Measurements from ENCODE around the gene ATP6V1G3.

ATP6V1G3 gene

GRCh38 chr1:198535631-198536030, 4.8 kb downstream of the ATP6V1G3 start:
- Histone ChIP-seq H3K4me2 (ENCODE audit: low read length) (peak overlapping the region; percentile 78), H3K27me3 (ENCODE audit: insufficient read depth, low read length) (no peaks in the 10 kb centered on the region), H3K79me2 (ENCODE audit: insufficient read depth, low read length) (peaks cover 3% of the 10 kb centered on the region; the same call in 1 of the 2 replicates), H3K4me1 (ENCODE audit: insufficient read depth, low read length, severe bottlenecking) (peaks cover 76% of the 10 kb centered on the region), H3K9me3 (ENCODE audit: low read length) (no peaks in the 10 kb centered on the region), H3K27ac (ENCODE audit: low read depth, low read length, poor library complexity, severe bottlenecking) (peak overlapping the region; percentile 92), H3K4me3 (ENCODE audit: low read depth, low read length, poor library complexity, severe bottlenecking) (peak overlapping the region; percentile 60), H3K9me2 (ENCODE audit: low read depth, low read length) (no peaks in the 10 kb centered on the region), H3K9ac (ENCODE audit: low read length) (peak overlapping the region; percentile 71), H4K20me1 (ENCODE audit: insufficient read depth, low read length) (no peaks in the 10 kb centered on the region), H3K36me3 (ENCODE audit: insufficient read depth, low read length) (no peaks in the 10 kb centered on the region), H2AFZ (ENCODE audit: low read length) (no peak overlapping the region), H3F3A (ENCODE audit: insufficient read depth, low read length) (no peaks in the 10 kb centered on the region)
- TF ChIP-seq CTCF (IDR thresholded peaks at IDR 0.05; ENCODE audit: low read length) (no peak), EZH2 (IDR thresholded peaks at IDR 0.05; ENCODE audit: borderline replicate concordance, low read length) (no peak)

GRCh38 chr1:198534548-198535418, 5.7 kb downstream of the ATP6V1G3 start:
- H3K9ac ChIP-seq (ENCODE audit: low read length): peak overlapping the region; percentile 71
- peak overlapping the region; percentile 92 for H3K27ac ChIP-seq (ENCODE audit: low read depth, low read length, poor library complexity, severe bottlenecking)
- TF ChIP-seq EZH2 (IDR thresholded peaks at IDR 0.05; ENCODE audit: borderline replicate concordance, low read length) (no peak), CTCF (IDR thresholded peaks at IDR 0.05; ENCODE audit: low read length) (no peak)
- no peaks in the 10 kb centered on the region for H3K9me2 ChIP-seq (ENCODE audit: low read depth, low read length)
- peaks cover 3% of the 10 kb centered on the region; the same call in 1 of the 2 replicates for H3K79me2 ChIP-seq (ENCODE audit: insufficient read depth, low read length)
- H3F3A ChIP-seq (ENCODE audit: insufficient read depth, low read length): no peaks in the 10 kb centered on the region
- peak overlapping the region; percentile 86 for H2AFZ ChIP-seq (ENCODE audit: low read length)
- no peaks in the 10 kb centered on the region for H3K27me3 ChIP-seq (ENCODE audit: insufficient read depth, low read length)
- H4K20me1 ChIP-seq (ENCODE audit: insufficient read depth, low read length): no peaks in the 10 kb centered on the region
- peak overlapping the region; percentile 78 for H3K4me2 ChIP-seq (ENCODE audit: low read length)
- H3K9me3 ChIP-seq (ENCODE audit: low read length): no peaks in the 10 kb centered on the region
- peak overlapping the region; percentile 60 for H3K4me3 ChIP-seq (ENCODE audit: low read depth, low read length, poor library complexity, severe bottlenecking)
- peaks cover 76% of the 10 kb centered on the region for H3K4me1 ChIP-seq (ENCODE audit: insufficient read depth, low read length, severe bottlenecking)
- H3K36me3 ChIP-seq (ENCODE audit: insufficient read depth, low read length): no peaks in the 10 kb centered on the region

GRCh38 chr1:198531891-198532290, 8.6 kb downstream of the ATP6V1G3 start:
- Histone ChIP-seq H3F3A (ENCODE audit: insufficient read depth, low read length) (no peaks in the 10 kb centered on the region), H3K4me3 (ENCODE audit: low read depth, low read length, poor library complexity, severe bottlenecking) (no peak overlapping the region), H3K79me2 (ENCODE audit: insufficient read depth, low read length) (peaks cover 3% of the 10 kb centered on the region; the same call in 1 of the 2 replicates), H4K20me1 (ENCODE audit: insufficient read depth, low read length) (no peaks in the 10 kb centered on the region), H3K27ac (ENCODE audit: low read depth, low read length, poor library complexity, severe bottlenecking) (peak overlapping the region; percentile 3), H3K4me2 (ENCODE audit: low read length) (no peak overlapping the region), H3K9me3 (ENCODE audit: low read length) (no peaks in the 10 kb centered on the region), H3K9ac (ENCODE audit: low read length) (no peak overlapping the region), H3K27me3 (ENCODE audit: insufficient read depth, low read length) (no peaks in the 10 kb centered on the region), H3K9me2 (ENCODE audit: low read depth, low read length) (no peaks in the 10 kb centered on the region), H3K4me1 (ENCODE audit: insufficient read depth, low read length, severe bottlenecking) (peaks cover 59% of the 10 kb centered on the region), H3K36me3 (ENCODE audit: insufficient read depth, low read length) (no peaks in the 10 kb centered on the region), H2AFZ (ENCODE audit: low read length) (no peak overlapping the region)
- TF ChIP-seq EZH2 (IDR thresholded peaks at IDR 0.05; ENCODE audit: borderline replicate concordance, low read length): no peak
- no peak for TF ChIP-seq CTCF (IDR thresholded peaks at IDR 0.05; ENCODE audit: low read length)
